ENCODE data around the gene PPEF1.

- no peak for TF ChIP-seq HDGF (IDR thresholded peaks at IDR 0.05; ENCODE audit: borderline replicate concordance)
- TF ChIP-seq ARNT (IDR thresholded peaks at IDR 0.05): no peak
- TF ChIP-seq CTBP1 (IDR thresholded peaks at IDR 0.05; ENCODE audit: borderline replicate concordance): no peak
- no peak for TF ChIP-seq FOXA1 (IDR thresholded peaks at IDR 0.05)
- no peak for TF ChIP-seq BHLHE40 (IDR thresholded peaks at IDR 0.05; ENCODE audit: borderline replicate concordance)
- TF ChIP-seq FOXM1 (IDR thresholded peaks at IDR 0.05; ENCODE audit: borderline replicate concordance): no peak
- TF ChIP-seq SP1 (IDR thresholded peaks at IDR 0.05): no peak
- TF ChIP-seq SUZ12 (IDR thresholded peaks at IDR 0.05): no peak
- TF ChIP-seq TARDBP (IDR thresholded peaks at IDR 0.05): no peak
- TF ChIP-seq NFRKB (IDR thresholded peaks at IDR 0.05): no peak
- TF ChIP-seq LEF1 (IDR thresholded peaks at IDR 0.05; ENCODE audit: borderline replicate concordance): no peak
- TF ChIP-seq ELF4 (IDR thresholded peaks at IDR 0.05): no peak
Measured at GRCh38 chrX:18677161-18677869, 30.1 kb upstream of the PPEF1 start.
